Measurements from ENCODE around the gene LLGL2. TPM values are rescaled to one million over a fixed set of nuclear protein-coding genes. Genes with fewer than 3 reads are reported as not detected.

LLGL2 gene
- total RNA-seq, 1 donor from 2014 or later = 44.5 TPM

GRCh38 chr17:75623386-75623785 lies 97.9 kb downstream of the LLGL2 start:
- FAIRE-seq = no peak
- no peak overlapping the region for H3K4me3 ChIP-seq (ENCODE audit: low read depth, low read length)
- DNase-seq (ENCODE audit: low read depth) = no peak
- TF ChIP-seq, protein P1, sequence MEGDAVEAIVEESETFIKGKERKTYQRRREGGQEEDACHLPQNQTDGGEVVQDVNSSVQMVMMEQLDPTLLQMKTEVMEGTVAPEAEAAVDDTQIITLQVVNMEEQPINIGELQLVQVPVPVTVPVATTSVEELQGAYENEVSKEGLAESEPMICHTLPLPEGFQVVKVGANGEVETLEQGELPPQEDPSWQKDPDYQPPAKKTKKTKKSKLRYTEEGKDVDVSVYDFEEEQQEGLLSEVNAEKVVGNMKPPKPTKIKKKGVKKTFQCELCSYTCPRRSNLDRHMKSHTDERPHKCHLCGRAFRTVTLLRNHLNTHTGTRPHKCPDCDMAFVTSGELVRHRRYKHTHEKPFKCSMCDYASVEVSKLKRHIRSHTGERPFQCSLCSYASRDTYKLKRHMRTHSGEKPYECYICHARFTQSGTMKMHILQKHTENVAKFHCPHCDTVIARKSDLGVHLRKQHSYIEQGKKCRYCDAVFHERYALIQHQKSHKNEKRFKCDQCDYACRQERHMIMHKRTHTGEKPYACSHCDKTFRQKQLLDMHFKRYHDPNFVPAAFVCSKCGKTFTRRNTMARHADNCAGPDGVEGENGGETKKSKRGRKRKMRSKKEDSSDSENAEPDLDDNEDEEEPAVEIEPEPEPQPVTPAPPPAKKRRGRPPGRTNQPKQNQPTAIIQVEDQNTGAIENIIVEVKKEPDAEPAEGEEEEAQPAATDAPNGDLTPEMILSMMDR (IDR thresholded peaks at IDR 0.05; ENCODE audit: insufficient read depth, low read length, severe bottlenecking) = no peak
- H3K36me3 ChIP-seq (ENCODE audit: control insufficient read depth, insufficient read depth, low read length) = no peaks in the 10 kb centered on the region
- H3K27me3 ChIP-seq (ENCODE audit: control insufficient read depth, insufficient read depth, low read length) = no peaks in the 10 kb centered on the region

DNA sequence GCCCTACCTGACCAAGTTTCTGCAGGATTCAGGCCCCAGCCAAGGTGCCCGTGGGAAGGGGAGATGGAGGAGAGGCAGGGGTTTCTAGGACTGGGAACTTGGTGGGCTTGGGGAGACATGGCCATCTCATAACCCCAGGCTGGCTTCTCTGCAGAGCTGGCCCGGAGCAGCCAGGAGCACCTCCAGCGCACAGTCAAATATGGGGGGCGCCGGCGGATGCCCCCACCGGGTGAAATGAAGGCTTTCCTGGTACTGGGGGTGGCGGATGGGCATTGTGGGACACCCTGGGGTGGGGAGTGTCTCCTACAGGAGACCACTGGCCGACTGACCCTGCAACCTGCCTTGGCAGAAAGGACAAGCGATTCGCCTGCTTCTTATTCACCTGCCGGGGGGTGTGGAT lies 98.5 kb downstream of the LLGL2 start:
- Histone ChIP-seq H3K4me3 (ENCODE audit: low read depth, low read length) (no peak overlapping the region), H3K36me3 (ENCODE audit: control insufficient read depth, insufficient read depth, low read length) (no peaks in the 10 kb centered on the region), H3K27me3 (ENCODE audit: control insufficient read depth, insufficient read depth, low read length) (no peaks in the 10 kb centered on the region)
- TF ChIP-seq, protein P1 (IDR thresholded peaks at IDR 0.05; ENCODE audit: insufficient read depth, low read length, severe bottlenecking) = no peak
- FAIRE-seq = no peak
- no peak for DNase-seq (ENCODE audit: low read depth)

Other genes with a start within 250 kb of the LLGL2 start
- gene SLC25A19, start 236.3 kb upstream of the LLGL2 start, total RNA-seq = 10.2 and 12.1 TPM in 2 replicates
- 102 and 103 TPM in 2 replicates for gene GRB2, start 120.0 kb upstream of the LLGL2 start, total RNA-seq
- 13.7 and 14.5 TPM in 2 replicates for gene TMEM94, start 69.1 kb upstream of the LLGL2 start, total RNA-seq
- 3.9 and 5.0 TPM in 2 replicates for gene CASKIN2, start 10.2 kb upstream of the LLGL2 start, total RNA-seq
- gene TSEN54, start 9.2 kb upstream of the LLGL2 start, total RNA-seq = 16.3 and 25.3 TPM in 2 replicates
- 1.6 and 3.6 TPM in 2 replicates for gene MYO15B, start 62.1 kb downstream of the LLGL2 start, total RNA-seq
- gene SMIM5, start 107.7 kb downstream of the LLGL2 start, total RNA-seq = 3.9 and 7.4 TPM in 2 replicates
- 11.6 and 28.9 TPM in 2 replicates for gene RECQL5, start 141.5 kb downstream of the LLGL2 start, total RNA-seq
- gene SAP30BP, start 141.6 kb downstream of the LLGL2 start, total RNA-seq = 58.4 and 65.0 TPM in 2 replicates
- 297 and 565 TPM in 2 replicates for gene ITGB4, start 195.8 kb downstream of the LLGL2 start, total RNA-seq
- gene GALK1, start 239.5 kb downstream of the LLGL2 start, total RNA-seq = 13.4 and 32.8 TPM in 2 replicates